ENCODE data around the gene BROX. TPM values are rescaled to one million over a fixed set of nuclear protein-coding genes. Genes with fewer than 3 reads are reported as not detected.
A peak's percentile ranks its signal among the peaks of the same experiment; 100 is the strongest.
"Not testable (repeated sequence)": the region's sequence is repeated elsewhere in the genome, so short reads cannot be mapped to it uniquely, and the experiment has no call there.

The BROX gene
- total RNA-seq (10 to 100 TPM; 25.2 to 29.6 (median 28.2) TPM), polyA plus RNA-seq (12.7 TPM)
- long read RNA-seq, donor 1, full-length matches to known transcripts = 13 of 33 reads
- long read RNA-seq, donor 1, partial matches to known transcripts = 4 of 33 reads
- long read RNA-seq, donor 1, other reads (novel, unspliced or antisense) = 16 of 33 reads
- long read RNA-seq, donor 2, full-length matches to known transcripts = 2 of 8 reads
- long read RNA-seq, donor 2, partial matches to known transcripts = 1 of 8 reads
- long read RNA-seq, donor 2, other reads (novel, unspliced or antisense) = 5 of 8 reads
- long read RNA-seq, donor 3, full-length matches to known transcripts = 13 of 67 reads
- long read RNA-seq, donor 3, partial matches to known transcripts = 2 of 67 reads
- long read RNA-seq, donor 3, other reads (novel, unspliced or antisense) = 52 of 67 reads
- long read RNA-seq, donor 4, full-length matches to known transcripts = 1 of 8 reads
- long read RNA-seq, donor 4, partial matches to known transcripts = 3 of 8 reads
- long read RNA-seq, donor 4, other reads (novel, unspliced or antisense) = 4 of 8 reads

GRCh38 chr1:222712253-222713090 is at the start of gene BROX, which contains the start of gene AIDA:
Gene BROX, plus strand, starts transcription at chr1:222712564. Its CDS starts 3,136 bp downstream, at chr1:222715700.
Gene AIDA, minus strand, starts transcription at chr1:222712491. Its CDS starts 174 bp downstream, at chr1:222712317.
- ATAC-seq = peak; percentile 96 to 97
- peak; percentile 96 to 99 (median 98) for DNase-seq
- intact Hi-C loops (cut with DNase I) = loop anchor here in 1 of 4 donors (10.0 kb wide), 1 partner anchor 68 kb away; no protein-coding TSS in a partner anchor
- Histone ChIP-seq H3K9me3 (ENCODE audit: control insufficient read depth, low read length) (no peaks in the 10 kb centered on the region), H3K4me1 (ENCODE audit: control insufficient read depth, insufficient read depth, low read length) (no peaks in the 10 kb centered on the region), H3K27ac (ENCODE audit: low read length) (peak within 1 kb of the TSS; percentile 91), H3K27me3 (ENCODE audit: control insufficient read depth, insufficient read depth) (no peaks in the 10 kb centered on the region), H3K4me3 (ENCODE audit: low read length) (peak within 1 kb of the TSS; percentile 72)
- 3% methylated on average over 54 of the region's 62 CpGs for WGBS

- Histone ChIP-seq H3K27me3 (ENCODE audit: control insufficient read depth, insufficient read depth) (no peaks in the 10 kb centered on the region), H3K4me3 (ENCODE audit: low read length) (no peak overlapping the region), H3K9me3 (ENCODE audit: control insufficient read depth, low read length) (no peaks in the 10 kb centered on the region), H3K4me1 (ENCODE audit: control insufficient read depth, insufficient read depth, low read length) (no peaks in the 10 kb centered on the region), H3K27ac (ENCODE audit: low read length) (no peak overlapping the region)
- intact Hi-C loops (cut with DNase I) = no loop called here
- no peak for ATAC-seq
- WGBS = 96% methylated on average over 4 of the region's 4 CpGs
- DNase-seq = no peak
These were observed 48.9 kb upstream of the BROX start for GRCh38 chr1:222663431-222663934.

GRCh38 chr1:222665964-222666363 is 46.4 kb upstream of the BROX start:
- ATAC-seq = no peak
- WGBS = 89% methylated on average over 7 of the region's 7 CpGs
- no peaks in the 10 kb centered on the region for H3K4me1 ChIP-seq (ENCODE audit: control insufficient read depth, insufficient read depth, low read length)
- intact Hi-C loops (cut with DNase I) = no loop called here
- no peaks in the 10 kb centered on the region for H3K9me3 ChIP-seq (ENCODE audit: control insufficient read depth, low read length)
- no peak for DNase-seq
- no peak overlapping the region for H3K27ac ChIP-seq (ENCODE audit: low read length)
- H3K4me3 ChIP-seq (ENCODE audit: low read length) = no peak overlapping the region
- no peaks in the 10 kb centered on the region for H3K27me3 ChIP-seq (ENCODE audit: control insufficient read depth, insufficient read depth)

- H3K9me3 ChIP-seq (ENCODE audit: control insufficient read depth, low read length); H3K27ac ChIP-seq (ENCODE audit: low read length); H3K4me3 ChIP-seq (ENCODE audit: low read length); intact Hi-C loops (cut with DNase I); H3K4me1 ChIP-seq (ENCODE audit: control insufficient read depth, insufficient read depth, low read length); DNase-seq; H3K27me3 ChIP-seq (ENCODE audit: control insufficient read depth, insufficient read depth): not testable (repeated sequence)
- peak in 1 of 2 donors; percentile 37 for ATAC-seq
- no CpG with 5 or more reads among the region's 4 CpGs for WGBS
These were observed 44.2 kb upstream of the BROX start for GRCh38 chr1:222668184-222668583.

GRCh38 chr1:222669107-222669506 is 43.3 kb upstream of the BROX start:
- H3K4me3 ChIP-seq (ENCODE audit: low read length); H3K27me3 ChIP-seq (ENCODE audit: control insufficient read depth, insufficient read depth); H3K9me3 ChIP-seq (ENCODE audit: control insufficient read depth, low read length); H3K27ac ChIP-seq (ENCODE audit: low read length); DNase-seq; ATAC-seq; H3K4me1 ChIP-seq (ENCODE audit: control insufficient read depth, insufficient read depth, low read length); intact Hi-C loops (cut with DNase I): not testable (repeated sequence)
- WGBS = 87% methylated on average over 1 of the region's 2 CpGs

GRCh38 chr1:222670110-222670509 is 42.3 kb upstream of the BROX start:
- WGBS = 87% methylated on average over 1 of the region's 1 CpG
- ATAC-seq = no peak
- no peak overlapping the region for H3K27ac ChIP-seq (ENCODE audit: low read length)

GRCh38 chr1:222680080-222680479 is 32.3 kb upstream of the BROX start:
- DNase-seq = no peak
- no peak for ATAC-seq
- Histone ChIP-seq H3K9me3 (ENCODE audit: control insufficient read depth, low read length) (no peaks in the 10 kb centered on the region), H3K4me1 (ENCODE audit: control insufficient read depth, insufficient read depth, low read length) (no peaks in the 10 kb centered on the region), H3K27me3 (ENCODE audit: control insufficient read depth, insufficient read depth) (no peaks in the 10 kb centered on the region), H3K4me3 (ENCODE audit: low read length) (no peak overlapping the region), H3K27ac (ENCODE audit: low read length) (no peak overlapping the region)
- WGBS = 96% methylated on average over 1 of the region's 1 CpG
- intact Hi-C loops (cut with DNase I) = no loop called here

More at GRCh38 chr1:222670110-222670509, 42.3 kb upstream of the BROX start:
- no peak overlapping the region for H3K4me3 ChIP-seq (ENCODE audit: low read length)
- H3K4me1 ChIP-seq (ENCODE audit: control insufficient read depth, insufficient read depth, low read length) = no peaks in the 10 kb centered on the region
- DNase-seq = no peak
- H3K9me3 ChIP-seq (ENCODE audit: control insufficient read depth, low read length) = no peaks in the 10 kb centered on the region
- intact Hi-C loops (cut with DNase I) = no loop called here
- H3K27me3 ChIP-seq (ENCODE audit: control insufficient read depth, insufficient read depth) = no peaks in the 10 kb centered on the region

GRCh38 chr1:222691016-222691415 is 21.3 kb upstream of the BROX start:
- no peak overlapping the region for H3K4me3 ChIP-seq (ENCODE audit: low read length)
- 90% methylated on average over 1 of the region's 1 CpG for WGBS
- no peak for ATAC-seq

GRCh38 chr1:222694927-222695326 is 17.4 kb upstream of the BROX start:
- Histone ChIP-seq H3K27ac (ENCODE audit: low read length) (no peak overlapping the region), H3K27me3 (ENCODE audit: control insufficient read depth, insufficient read depth) (no peaks in the 10 kb centered on the region), H3K4me1 (ENCODE audit: control insufficient read depth, insufficient read depth, low read length) (peaks cover 2% of the 10 kb centered on the region), H3K9me3 (ENCODE audit: control insufficient read depth, low read length) (no peaks in the 10 kb centered on the region), H3K4me3 (ENCODE audit: low read length) (no peak overlapping the region)
- DNase-seq (no peak), ATAC-seq (no peak)
- intact Hi-C loops (cut with DNase I) = no loop called here
- 88% methylated on average over 5 of the region's 5 CpGs for WGBS

More at GRCh38 chr1:222691016-222691415, 21.3 kb upstream of the BROX start:
- DNase-seq = no peak
- Histone ChIP-seq H3K4me1 (ENCODE audit: control insufficient read depth, insufficient read depth, low read length) (peaks cover 2% of the 10 kb centered on the region), H3K27me3 (ENCODE audit: control insufficient read depth, insufficient read depth) (no peaks in the 10 kb centered on the region), H3K27ac (ENCODE audit: low read length) (no peak overlapping the region), H3K9me3 (ENCODE audit: control insufficient read depth, low read length) (no peaks in the 10 kb centered on the region)
- intact Hi-C loops (cut with DNase I) = no loop called here

- peaks cover 2% of the 10 kb centered on the region for H3K4me1 ChIP-seq (ENCODE audit: control insufficient read depth, insufficient read depth, low read length)
- intact Hi-C loops (cut with DNase I) = no loop called here
- H3K27ac ChIP-seq (ENCODE audit: low read length) = no peak overlapping the region
- H3K27me3 ChIP-seq (ENCODE audit: control insufficient read depth, insufficient read depth) = no peaks in the 10 kb centered on the region
- H3K4me3 ChIP-seq (ENCODE audit: low read length) = no peak overlapping the region
- 97% methylated on average over 8 of the region's 8 CpGs for WGBS
- ATAC-seq (no peak), DNase-seq (no peak)
- H3K9me3 ChIP-seq (ENCODE audit: control insufficient read depth, low read length) = no peaks in the 10 kb centered on the region
These were observed 15.6 kb upstream of the BROX start for GRCh38 chr1:222696741-222697140.
